Measurements from ENCODE around the gene TACSTD2. TPM values are rescaled to one million over a fixed set of nuclear protein-coding genes. Genes with fewer than 3 reads are reported as not detected.
"Not testable (repeated sequence)": the region's sequence is repeated elsewhere in the genome, so short reads cannot be mapped to it uniquely, and the experiment has no call there.

TACSTD2 gene
- total RNA-seq, 1 donor from 2014 or later = 5.0 TPM

DNA sequence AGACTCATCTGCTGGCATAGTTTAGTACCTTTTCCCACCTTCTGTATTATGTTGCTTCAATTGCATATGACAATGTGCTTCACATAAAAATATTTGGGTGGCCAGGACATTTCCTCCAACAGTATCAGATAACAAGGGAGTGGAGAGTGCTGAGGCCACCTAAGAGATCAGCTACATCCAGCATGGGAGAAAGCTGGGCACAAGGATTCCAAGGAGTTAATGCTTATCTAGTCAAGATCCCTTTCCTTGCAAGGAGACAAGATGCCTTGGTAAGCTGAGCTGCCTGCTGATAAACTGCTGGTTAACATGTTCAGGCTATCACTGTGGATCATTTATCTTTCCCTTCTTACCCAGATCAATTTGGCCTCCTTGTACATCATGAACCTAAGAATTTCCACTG lies 5.4 kb downstream of the TACSTD2 start:
- intact Hi-C loops (cut with DNase I) = no loop called here
- DNase-seq (ENCODE audit: low spot score) (no peak), ATAC-seq (no peak)

- intact Hi-C loops (cut with DNase I) = no loop called here
- ATAC-seq (no peak), DNase-seq (ENCODE audit: low spot score) (no peak)
Observed at GRCh38 chr1:58570817-58571216, 6.2 kb downstream of the TACSTD2 start.

DNA sequence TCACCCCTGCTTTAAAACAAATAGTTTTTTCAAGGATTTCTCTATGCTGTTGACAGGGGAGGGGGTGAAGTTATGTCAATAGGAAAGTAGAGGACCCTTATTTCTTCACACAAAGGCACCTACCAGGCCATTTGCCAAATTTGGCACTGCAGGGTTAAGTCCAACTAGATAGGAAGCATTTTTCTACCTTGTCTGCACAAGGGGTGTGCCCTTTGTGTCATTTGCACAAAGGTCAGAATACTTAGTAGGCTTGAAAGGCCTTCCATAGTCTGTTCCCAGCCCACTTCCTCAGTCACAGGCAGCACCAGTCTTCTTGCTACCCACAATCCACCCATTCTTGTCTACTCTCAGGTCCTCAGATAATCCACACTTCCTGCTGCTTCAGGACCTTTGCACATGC lies 7.0 kb downstream of the TACSTD2 start:
- intact Hi-C loops (cut with DNase I) = no loop called here
- ATAC-seq (no peak), DNase-seq (ENCODE audit: low spot score) (no peak)

- intact Hi-C loops (cut with DNase I) = no loop called here
- no peak for DNase-seq (ENCODE audit: low spot score)
Observed at GRCh38 chr1:58568911-58569310, 8.1 kb downstream of the TACSTD2 start.

DNA sequence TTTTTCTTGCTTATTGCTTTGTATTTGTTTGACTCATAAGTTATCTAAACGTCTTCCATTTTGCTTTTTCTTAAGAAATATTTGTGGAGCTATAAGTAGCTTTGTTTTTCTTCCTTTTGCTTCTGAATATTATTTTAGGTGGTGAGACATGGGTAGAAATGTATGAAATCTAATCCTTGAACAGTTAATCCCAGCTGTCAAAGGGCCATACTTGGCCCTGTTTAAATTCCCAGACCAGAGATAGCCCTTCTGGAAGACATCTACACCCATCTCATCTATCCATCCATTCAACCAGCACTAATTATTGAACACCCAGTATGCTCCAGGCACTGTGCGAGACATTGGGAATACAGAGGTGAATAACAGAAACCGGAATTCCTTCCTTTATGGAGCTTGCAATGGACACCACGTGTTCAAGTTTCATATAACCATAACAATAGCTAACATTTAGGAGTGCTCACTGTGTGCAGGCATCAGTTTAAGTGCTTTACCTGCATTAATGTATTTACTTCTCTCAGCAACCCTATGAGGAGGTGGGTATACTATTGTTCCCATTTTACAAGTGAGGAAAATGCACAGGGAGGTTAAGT lies 8.7 kb downstream of the TACSTD2 start:
- intact Hi-C loops (cut with DNase I) = no loop called here
- DNase-seq (ENCODE audit: low spot score) (no peak), ATAC-seq (no peak)

More at GRCh38 chr1:58568911-58569310, 8.1 kb downstream of the TACSTD2 start:
- ATAC-seq = no peak

DNA sequence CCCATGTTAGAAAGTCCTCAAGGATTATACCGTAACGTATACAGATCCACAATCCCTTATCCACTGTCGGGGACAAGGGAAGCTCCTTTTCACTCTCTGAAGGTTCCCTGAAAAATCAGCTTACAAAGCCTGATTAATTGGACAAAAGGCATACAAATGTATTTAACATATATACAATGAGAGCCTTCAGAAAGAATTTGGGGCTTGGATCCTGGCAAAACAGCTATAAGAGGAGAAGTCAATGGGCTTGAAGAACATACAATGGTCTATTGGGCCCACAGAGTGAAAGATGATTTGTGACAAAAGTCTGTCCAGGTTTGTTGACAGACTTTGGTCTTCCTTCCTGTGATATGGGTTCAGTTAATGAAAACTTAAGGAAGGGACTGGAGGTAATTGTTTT lies 10.7 kb downstream of the TACSTD2 start:
- DNase-seq (ENCODE audit: low spot score) (no peak), ATAC-seq (no peak)
- intact Hi-C loops (cut with DNase I) = no loop called here

DNA sequence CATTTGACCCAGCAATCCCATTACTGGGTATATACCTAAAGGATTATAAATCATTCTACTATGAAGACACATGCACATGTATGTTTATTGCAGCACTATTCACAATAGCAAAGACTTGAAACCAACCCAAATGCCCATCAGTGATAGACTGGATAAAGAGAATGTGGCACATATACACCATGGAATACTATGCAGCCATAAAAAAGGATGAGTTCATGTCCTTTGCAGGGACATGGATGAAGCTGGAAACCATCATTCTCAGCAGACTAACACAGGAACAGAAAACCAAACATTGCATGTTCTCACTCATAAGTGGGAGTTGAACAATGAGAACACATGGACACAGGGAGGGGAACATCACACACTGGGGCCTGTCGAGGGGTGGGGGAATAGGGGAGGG lies 13.3 kb downstream of the TACSTD2 start:
- DNase-seq (ENCODE audit: low spot score); ATAC-seq; intact Hi-C loops (cut with DNase I): not testable (repeated sequence)

GRCh38 chr1:58561633-58562032 lies 15.4 kb downstream of the TACSTD2 start:
- no peak for DNase-seq (ENCODE audit: low spot score)
- no peak for ATAC-seq
- intact Hi-C loops (cut with DNase I) = no loop called here

DNA sequence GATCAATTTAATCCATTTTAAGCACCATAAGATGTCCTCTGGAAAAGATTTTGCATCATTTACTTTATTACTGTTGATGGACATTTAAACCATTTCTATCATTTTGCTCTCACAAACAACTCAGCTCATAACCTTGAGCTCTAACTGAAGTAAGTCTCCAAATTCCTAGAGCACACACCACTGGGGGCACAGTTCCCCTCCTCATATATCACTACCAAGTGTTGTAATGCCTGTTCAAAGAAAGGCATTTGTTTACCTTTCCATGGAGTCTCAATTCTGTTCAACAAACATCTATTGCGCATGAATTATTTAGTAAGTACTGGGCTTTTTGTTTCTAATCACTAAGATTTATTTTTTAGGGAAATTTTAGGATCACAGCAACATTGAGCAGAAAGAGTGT lies 21.7 kb downstream of the TACSTD2 start:
- intact Hi-C loops (cut with DNase I) = no loop called here
- DNase-seq (ENCODE audit: low spot score) = no peak
- no peak for ATAC-seq

GRCh38 chr1:58551186-58552140 lies 25.6 kb downstream of the TACSTD2 start:
- DNase-seq (ENCODE audit: low spot score) (no peak), ATAC-seq (no peak)
- intact Hi-C loops (cut with DNase I) = no loop called here

GRCh38 chr1:58549291-58549690 lies 27.8 kb downstream of the TACSTD2 start:
- DNase-seq (ENCODE audit: low spot score); intact Hi-C loops (cut with DNase I); ATAC-seq: not testable (repeated sequence)

GRCh38 chr1:58548371-58548770 lies 28.7 kb downstream of the TACSTD2 start:
- no peak for ATAC-seq
- no peak for DNase-seq (ENCODE audit: low spot score)
- intact Hi-C loops (cut with DNase I) = no loop called here

DNA sequence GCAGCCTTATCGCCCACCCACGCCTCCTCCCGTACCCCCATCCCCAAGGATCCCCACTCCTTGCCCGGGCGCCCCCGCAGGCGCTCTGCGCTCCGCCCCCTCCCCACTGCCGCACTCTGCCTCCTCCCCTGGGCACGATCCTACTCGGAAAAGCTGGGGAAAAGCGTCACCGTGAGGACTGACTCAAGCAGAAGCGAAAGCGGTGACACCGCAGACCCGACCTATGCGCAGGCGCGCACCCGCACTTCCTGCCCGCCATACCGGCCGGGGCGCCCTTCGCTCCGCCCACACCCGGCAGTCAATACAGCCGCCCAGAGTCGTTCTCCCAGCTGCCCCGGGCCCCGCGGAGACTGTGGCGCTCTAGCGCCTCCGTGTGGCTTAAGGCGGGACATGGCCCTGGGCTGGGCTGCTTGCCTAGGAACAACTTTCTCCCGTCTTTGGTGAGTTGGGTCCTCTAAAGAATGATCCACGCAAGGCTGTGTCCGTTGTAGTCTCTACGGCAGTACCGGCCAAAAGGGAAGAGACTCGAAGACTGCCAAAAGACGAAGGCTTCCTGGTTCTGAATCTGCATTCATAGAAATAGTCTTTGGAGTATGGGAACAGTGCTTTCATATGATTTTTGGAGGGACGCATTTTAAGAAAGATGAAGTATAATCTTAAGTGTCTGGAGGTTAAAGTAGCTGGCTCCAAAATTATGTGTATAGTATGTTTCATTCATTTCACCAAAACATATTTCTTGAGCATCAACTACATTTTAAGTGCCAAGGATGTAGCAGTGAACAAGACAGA lies 30.3 kb downstream of the TACSTD2 start, which contains the start of gene OMA1:
Gene OMA1 (minus strand): TSS at position 207 of the 789 bp plus-strand sequence. CDS start 7,432 bp downstream, outside the sequence.
- intact Hi-C loops (cut with DNase I) = no loop called here
- DNase-seq (ENCODE audit: low spot score) = peak; percentile 97
- ATAC-seq = peak; percentile 99

- ATAC-seq = peak; percentile 92
- intact Hi-C loops (cut with DNase I) = no loop called here
- DNase-seq (ENCODE audit: low spot score) = peak; percentile 88
Observed at GRCh38 chr1:58545591-58546519, 31.2 kb downstream of the TACSTD2 start.

DNA sequence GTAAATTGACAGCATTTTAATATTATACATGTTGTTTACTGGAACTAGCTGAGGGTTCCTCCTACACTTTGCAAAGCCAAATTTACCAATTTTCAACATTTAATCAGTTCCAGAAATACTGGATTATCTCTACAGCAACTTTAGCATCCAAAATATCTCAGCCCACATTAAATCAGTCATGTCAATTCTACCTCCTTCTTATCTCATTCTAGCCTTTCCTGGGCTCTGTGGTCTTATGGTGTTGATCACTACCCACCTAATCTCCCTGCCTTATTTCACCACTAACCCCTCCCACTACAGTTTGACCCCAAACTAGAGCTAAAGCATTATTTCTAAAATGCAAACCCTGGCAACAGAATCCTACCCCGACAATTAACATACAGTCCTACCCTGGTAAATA lies 33.8 kb downstream of the TACSTD2 start:
- DNase-seq (ENCODE audit: low spot score) (no peak), ATAC-seq (no peak)
- intact Hi-C loops (cut with DNase I) = no loop called here

GRCh38 chr1:58539553-58539952 lies 37.5 kb downstream of the TACSTD2 start:
- intact Hi-C loops (cut with DNase I) = no loop called here
- DNase-seq (ENCODE audit: low spot score) = no peak
- ATAC-seq = no peak

DNA sequence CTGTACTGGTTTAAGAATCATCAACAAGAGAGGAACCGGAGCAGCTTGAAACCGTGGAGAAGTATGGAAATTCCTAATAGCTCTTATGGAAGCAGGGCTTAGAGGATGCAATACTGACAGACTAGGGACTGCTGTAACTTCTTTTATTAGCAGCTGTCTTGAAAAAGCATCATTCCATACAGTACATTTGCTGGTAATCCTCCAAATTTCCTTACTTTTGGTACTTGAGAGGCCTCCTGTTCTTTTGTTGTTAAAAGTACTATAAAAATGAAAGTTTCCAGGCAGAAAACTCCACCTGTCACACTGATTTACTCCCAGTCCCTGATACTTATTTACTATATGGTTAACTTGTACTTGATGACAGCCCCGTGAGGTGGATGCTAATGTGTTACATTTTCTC lies 38.2 kb downstream of the TACSTD2 start:
- ATAC-seq (no peak), DNase-seq (ENCODE audit: low spot score) (no peak)
- intact Hi-C loops (cut with DNase I) = no loop called here

DNA sequence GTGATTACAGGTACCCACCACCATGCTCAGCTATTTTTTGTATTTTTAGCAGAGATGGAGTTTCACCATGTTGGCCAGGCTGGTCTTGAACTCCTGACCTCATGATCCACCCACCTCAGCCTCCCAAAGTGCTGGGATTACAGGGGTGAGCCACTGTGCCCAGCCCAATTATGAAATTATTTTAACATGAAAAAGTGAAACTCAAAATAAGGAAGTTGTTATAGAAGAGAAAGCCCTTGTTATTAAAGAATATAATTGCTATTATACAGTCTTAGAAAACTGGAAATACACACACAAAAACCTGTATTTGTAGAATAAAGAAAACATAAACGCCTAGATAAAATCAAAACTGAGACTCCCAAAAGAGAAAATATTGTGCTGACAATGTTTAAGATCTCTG lies 45.2 kb downstream of the TACSTD2 start:
- ATAC-seq; intact Hi-C loops (cut with DNase I); DNase-seq (ENCODE audit: low spot score): not testable (repeated sequence)

Measured in sciatic nerve (tissue), 2 donors.